Keratinocyte (primary cell): ENCODE data around the gene ARFGEF3. TPM values are rescaled to one million over a fixed set of nuclear protein-coding genes. Genes with fewer than 3 reads are reported as not detected.

Experiments used
- DNase-seq: peaks from one replicate; pipeline ENCODE4 v3.0.0-alpha.2; 2011; ENCODE audit warnings: low read depth, missing footprints, low spot score
- FAIRE-seq: peaks from 2 replicates; lab custom pipeline; 2011; peaks lifted over from hg19 to GRCh38; lab: Jason Lieb, UNC
- H2AFZ ChIP-seq: 2 replicates; pipeline ENCODE4 v1.6.0; 2012; ENCODE audit warnings: low read length, control low read depth, inconsistent platforms; ENCODE audit not compliant: control insufficient read depth
- H3K27ac ChIP-seq: 2 replicates; pipeline ENCODE4 v1.5.1; 2011; ENCODE audit warnings: low read length; ENCODE audit not compliant: control insufficient read depth, insufficient read depth
- H3K27me3 ChIP-seq: 3 replicates; pipeline ENCODE4 v1.6.0; 2011; ENCODE audit warnings: low read length; ENCODE audit not compliant: control insufficient read depth, insufficient read depth; ENCODE audit errors: extremely low read depth
- H3K36me3 ChIP-seq, 2 experiments: 2 replicates in 1 of 2; 3 replicates in 1 of 2; pipeline ENCODE4 v1.5.1; 2011; ENCODE audit warnings: low read length in 2 of 2, mild to moderate bottlenecking in 1 of 2; ENCODE audit not compliant: control insufficient read depth in 2 of 2, insufficient read depth in 2 of 2; ENCODE audit errors: extremely low read depth in 1 of 2
- H3K4me1 ChIP-seq: 3 replicates; pipeline ENCODE4 v1.5.1; 2011; ENCODE audit warnings: low read length; ENCODE audit not compliant: control insufficient read depth, insufficient read depth; ENCODE audit errors: extremely low read depth
- H3K4me2 ChIP-seq: 3 replicates; pipeline ENCODE4 v1.6.0; 2011; ENCODE audit warnings: low read depth, low read length; ENCODE audit not compliant: control insufficient read depth, insufficient read depth; ENCODE audit errors: extremely low read depth
- H3K4me3 ChIP-seq, 3 experiments: fragments of 200-600 bp in 1 of 3; sonication (generic) in 1 of 3; 2 replicates in 2 of 3; 3 replicates in 1 of 3; pipeline ENCODE4 v1.5.1; 2011 to 2016; ENCODE audit warnings: low read length in 3 of 3, mild to moderate bottlenecking in 3 of 3, control low read depth in 2 of 3, inconsistent platforms in 1 of 3, low read depth in 1 of 3, mixed read lengths in 1 of 3, mixed run types in 1 of 3, moderate library complexity in 1 of 3; ENCODE audit not compliant: control insufficient read depth in 2 of 3, insufficient read depth in 2 of 3; ENCODE audit errors: extremely low read depth in 1 of 3
- H3K79me2 ChIP-seq: 2 replicates; pipeline ENCODE4 v1.6.0; 2012; ENCODE audit warnings: low read length; ENCODE audit not compliant: control insufficient read depth, insufficient read depth
- H3K9ac ChIP-seq: 3 replicates; pipeline ENCODE4 v1.6.0; 2011; ENCODE audit warnings: low read length; ENCODE audit not compliant: control insufficient read depth, insufficient read depth; ENCODE audit errors: extremely low read depth
- H3K9me1 ChIP-seq: 3 replicates; pipeline ENCODE4 v1.6.0; 2011; ENCODE audit warnings: low read length; ENCODE audit not compliant: control insufficient read depth, insufficient read depth; ENCODE audit errors: extremely low read depth
- H3K9me3 ChIP-seq: 2 replicates; pipeline ENCODE4 v1.5.1; 2012; ENCODE audit warnings: low read depth, low read length; ENCODE audit not compliant: control insufficient read depth
- H4K20me1 ChIP-seq: 3 replicates; pipeline ENCODE4 v1.6.0; 2011; ENCODE audit warnings: low read length; ENCODE audit not compliant: control insufficient read depth, insufficient read depth; ENCODE audit errors: extremely low read depth
- EZH2 ChIP-seq: IDR thresholded peaks from one replicate; pipeline ENCODE4 v1.6.1; 2012; ENCODE audit warnings: inconsistent platforms, mild to moderate bottlenecking, low read length, moderate library complexity
- dilution Hi-C: fragments of 300-500 bp; cut with MboI; formaldehyde crosslinking; loops from one replicate; pipeline ENCODE4 v1.7.0; 2020; ENCODE audit warnings: low sequenced_read_pairs; ENCODE audit not compliant: extremely low pct_ligation_motif_present
- polyA plus RNA-seq, 5 experiments: library from polyadenylated mRNA; depleted of rRNA in 3 of 5; stranded (reverse) in 3 of 5; stranded (forward) in 1 of 5; unstranded in 1 of 5; fragments of >200 nt; gene quantifications; 1 replicate in 1 of 5; 2 replicates in 3 of 5; 3 replicates in 1 of 5; pipeline versions ENCODE4 v1.2.1 to v1.2.3, GENCODE V29; 2011 to 2012; ENCODE audit warnings: missing spikeins in 2 of 5, low read depth in 1 of 5, low replicate concordance in 1 of 5
- TF ChIP-seq, protein P1 (sequence below), 3 experiments: IDR thresholded peaks in 1 of 3; conservative IDR thresholded peaks in 1 of 3; optimal IDR thresholded peaks in 1 of 3; 2 replicates in 2 of 3; 3 replicates in 1 of 3; pipeline versions ENCODE3 to v1.5.1; 2011; ENCODE audit warnings: low read length in 3 of 3, mild to moderate bottlenecking in 3 of 3, moderate library complexity in 2 of 3, control low read depth in 1 of 3, inconsistent platforms in 1 of 3; ENCODE audit not compliant: insufficient read depth in 2 of 3; ENCODE audit errors: extremely low read depth in 1 of 3

Gene ARFGEF3
- polyA plus RNA-seq, 1 donor (not counting 4 experiments of a cell fraction or from before 2014, with no cell fraction given), result 0.09 TPM

DNA sequence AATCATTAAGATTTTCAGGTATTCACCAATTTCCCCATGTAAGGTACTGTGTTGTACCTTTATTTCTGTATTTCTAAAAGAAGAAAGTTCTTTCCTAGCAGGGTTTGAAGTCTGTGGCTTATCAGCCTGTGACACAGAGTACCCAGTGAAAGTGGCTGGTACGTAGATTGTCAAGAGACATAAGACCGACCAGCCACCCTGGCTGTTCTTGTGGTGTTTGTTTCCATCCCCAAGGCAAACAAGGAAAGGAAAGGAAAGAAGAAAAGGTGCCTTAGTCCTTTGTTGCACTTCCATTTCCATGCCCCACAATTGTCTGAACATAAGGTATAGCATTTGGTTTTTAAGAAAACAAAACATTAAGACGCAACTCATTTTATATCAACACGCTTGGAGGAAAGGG, 175.3 kb downstream of the ARFGEF3 start:
- H3K36me3 ChIP-seq, result no peaks in the 10 kb centered on the region
- FAIRE-seq (no peak), DNase-seq (no peak)
- H3K9me1 ChIP-seq, result no peaks in the 10 kb centered on the region
- peaks cover 5% of the 10 kb centered on the region for H3K27me3 ChIP-seq
- no peaks in the 10 kb centered on the region for H4K20me1 ChIP-seq
- H3K9me3 ChIP-seq, result no peaks in the 10 kb centered on the region
- no peak overlapping the region for H2AFZ ChIP-seq
- no peak for TF ChIP-seq EZH2
- TF ChIP-seq, protein P1, sequence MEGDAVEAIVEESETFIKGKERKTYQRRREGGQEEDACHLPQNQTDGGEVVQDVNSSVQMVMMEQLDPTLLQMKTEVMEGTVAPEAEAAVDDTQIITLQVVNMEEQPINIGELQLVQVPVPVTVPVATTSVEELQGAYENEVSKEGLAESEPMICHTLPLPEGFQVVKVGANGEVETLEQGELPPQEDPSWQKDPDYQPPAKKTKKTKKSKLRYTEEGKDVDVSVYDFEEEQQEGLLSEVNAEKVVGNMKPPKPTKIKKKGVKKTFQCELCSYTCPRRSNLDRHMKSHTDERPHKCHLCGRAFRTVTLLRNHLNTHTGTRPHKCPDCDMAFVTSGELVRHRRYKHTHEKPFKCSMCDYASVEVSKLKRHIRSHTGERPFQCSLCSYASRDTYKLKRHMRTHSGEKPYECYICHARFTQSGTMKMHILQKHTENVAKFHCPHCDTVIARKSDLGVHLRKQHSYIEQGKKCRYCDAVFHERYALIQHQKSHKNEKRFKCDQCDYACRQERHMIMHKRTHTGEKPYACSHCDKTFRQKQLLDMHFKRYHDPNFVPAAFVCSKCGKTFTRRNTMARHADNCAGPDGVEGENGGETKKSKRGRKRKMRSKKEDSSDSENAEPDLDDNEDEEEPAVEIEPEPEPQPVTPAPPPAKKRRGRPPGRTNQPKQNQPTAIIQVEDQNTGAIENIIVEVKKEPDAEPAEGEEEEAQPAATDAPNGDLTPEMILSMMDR (optimal IDR thresholded peaks at IDR 0.05 in 1 of 3, IDR thresholded peaks at IDR 0.05 in 1 of 3, conservative IDR thresholded peaks at IDR 0.05 in 1 of 3; ENCODE audit: extremely low read depth in 1 of 3, insufficient read depth in 2 of 3, low read length in 3 of 3), result no peak
- H3K4me1 ChIP-seq, result no peaks in the 10 kb centered on the region
- H3K79me2 ChIP-seq, result no peaks in the 10 kb centered on the region
- no peak overlapping the region for H3K4me3 ChIP-seq
- dilution Hi-C loops, result no loop called here
- no peak overlapping the region for H3K9ac ChIP-seq
- no peak overlapping the region for H3K27ac ChIP-seq
- H3K4me2 ChIP-seq, result no peak overlapping the region

DNA sequence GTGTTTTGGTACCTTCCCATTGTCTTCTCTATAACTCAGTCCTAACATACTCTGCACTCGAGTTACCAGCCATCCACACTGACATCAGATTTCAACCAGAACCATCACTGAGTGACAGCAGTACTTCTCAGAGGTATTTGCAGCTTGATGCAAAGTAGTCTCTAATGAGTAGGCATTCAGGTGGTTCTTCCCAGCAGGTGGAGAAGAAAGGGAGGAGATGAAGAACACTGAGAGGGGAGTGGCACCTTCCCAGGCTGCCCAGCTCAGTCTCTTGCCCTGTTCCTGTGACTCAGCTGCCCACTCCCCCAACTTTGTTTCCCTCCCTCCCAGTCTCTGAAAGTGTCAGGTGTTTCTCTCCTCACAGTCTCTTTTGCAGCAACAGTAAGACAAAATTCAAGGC, 177.3 kb downstream of the ARFGEF3 start:
- H3K4me2 ChIP-seq, result no peak overlapping the region
- H3K4me3 ChIP-seq, result no peak overlapping the region
- H2AFZ ChIP-seq, result no peak overlapping the region
- TF ChIP-seq EZH2, result no peak
- TF ChIP-seq, protein P1 (optimal IDR thresholded peaks at IDR 0.05 in 1 of 3, IDR thresholded peaks at IDR 0.05 in 1 of 3, conservative IDR thresholded peaks at IDR 0.05 in 1 of 3; ENCODE audit: extremely low read depth in 1 of 3, insufficient read depth in 2 of 3, low read length in 3 of 3), result no peak
- FAIRE-seq (no peak), DNase-seq (no peak)
- H3K27me3 ChIP-seq, result peaks cover 5% of the 10 kb centered on the region
- no peaks in the 10 kb centered on the region for H3K79me2 ChIP-seq
- no peak overlapping the region for H3K27ac ChIP-seq
- no peaks in the 10 kb centered on the region for H4K20me1 ChIP-seq
- H3K36me3 ChIP-seq, result no peaks in the 10 kb centered on the region
- H3K9me1 ChIP-seq, result no peaks in the 10 kb centered on the region
- H3K9ac ChIP-seq, result no peak overlapping the region
- dilution Hi-C loops, result no loop called here
- H3K4me1 ChIP-seq, result no peaks in the 10 kb centered on the region
- no peaks in the 10 kb centered on the region for H3K9me3 ChIP-seq
